Kidney (tissue), 14 donors: ENCODE measurements around the gene SFT2D1. TPM values are rescaled to one million over a fixed set of nuclear protein-coding genes. Genes with fewer than 3 reads are reported as not detected.

ENCODE experiments used
- DNase-seq, 5 donors: peaks; one replicate each; pipeline ENCODE4 v3.0.0-alpha.2; 2013 to 2020
- FAIRE-seq: peaks from 2 replicates; lab custom pipeline; 2012; peaks lifted over from hg19 to GRCh38; lab: Jason Lieb, UNC
- H3K27ac ChIP-seq, 2 donors: one replicate each; pipeline ENCODE4 v1.7.0; 2013; ENCODE audit warnings: low read depth in 2 of 2, low read length in 2 of 2, inconsistent platforms in 1 of 2
- H3K27me3 ChIP-seq: one replicate; pipeline ENCODE4 v1.7.1; 2013; ENCODE audit warnings: low read length, inconsistent platforms; ENCODE audit not compliant: control insufficient read depth, insufficient read depth
- H3K36me3 ChIP-seq, 3 donors: one replicate each; pipeline versions ENCODE4 v1.7.0 to v1.7.1; 2013; ENCODE audit warnings: low read length in 3 of 3, control low read depth in 1 of 3, inconsistent platforms in 1 of 3; ENCODE audit not compliant: insufficient read depth in 3 of 3, control insufficient read depth in 2 of 3
- H3K4me1 ChIP-seq, 3 donors: one replicate each; pipeline versions ENCODE4 v1.7.0 to v1.7.1; 2013; ENCODE audit warnings: low read length in 3 of 3, inconsistent platforms in 1 of 3, low read depth in 1 of 3; ENCODE audit not compliant: control insufficient read depth in 2 of 3, insufficient read depth in 2 of 3
- H3K4me3 ChIP-seq, 3 donors: one replicate each; pipeline versions ENCODE4 v1.7.0 to v1.8.1; 2013; ENCODE audit warnings: low read length in 3 of 3, control low read depth in 1 of 3, inconsistent platforms in 1 of 3
- H3K9ac ChIP-seq, 3 donors: one replicate each; pipeline versions ENCODE4 v1.7.0 to v1.7.1; 2013; ENCODE audit warnings: low read length in 3 of 3, control low read depth in 1 of 3, inconsistent platforms in 1 of 3
- H3K9me3 ChIP-seq, 3 donors: one replicate each; pipeline versions ENCODE4 v1.7.0 to v1.7.1; 2013; ENCODE audit warnings: low read length in 3 of 3, control low read depth in 1 of 3, inconsistent platforms in 1 of 3; ENCODE audit not compliant: control insufficient read depth in 2 of 3, insufficient read depth in 1 of 3
- CTCF ChIP-seq: IDR thresholded peaks from 3 replicates; pipeline ENCODE4 v1.5.1; 2012; ENCODE audit warnings: mild to moderate bottlenecking, moderate library complexity, borderline replicate concordance; ENCODE audit not compliant: insufficient read depth; ENCODE audit errors: extremely low read depth
- intact Hi-C: fragments of 100-400 bp; cut with DNase I; formaldehyde crosslinking; loops from one replicate; pipeline ENCODE4 v1.11.1; 2022
- polyA plus RNA-seq: library from polyadenylated mRNA; stranded (reverse); fragments of 350-450 nt; fragmentation: Illumina TruSeq; extraction: RNeasy Lipid Tissue Mini Kit (QIAGEN cat#74804); gene quantifications from one replicate; pipeline ENCODE4 v1.2.3, GENCODE V29; 2014; ENCODE audit warnings: low read depth, low replicate concordance; ENCODE audit not compliant: insufficient read depth
- total RNA-seq: library from RNA; stranded (reverse); fragmentation: NEBNext Ultra II Directional; extraction: Animal tissue kit (Norgen Biotek cat#: 25700); gene quantifications from one replicate; pipeline ENCODE4 v1.2.1, GENCODE V29; 2021
- donor health status: control.
- donor health status: control.
- donor health status: control.
- donor health status: control.
- donor health status: control.
- donor health status: DM: yes; HTN: yes; CAD: no.
- donor health status: Normal renal cell carcinoma (clear cell type).

SFT2D1 gene
- total and polyA plus RNA-seq, 2 donors from 2014 or later, result 48.3 to 73.2 TPM

- no peak for TF ChIP-seq CTCF
- Histone ChIP-seq H3K36me3 (no peaks in the 10 kb centered on the region), H3K4me3 (no peak overlapping the region), H3K27ac (no peak overlapping the region), H3K9ac (no peak overlapping the region), H3K4me1 (peaks cover 3 to 19% (median 9%) of the 10 kb centered on the region in 3 donors), H3K9me3 (no peaks in the 10 kb centered on the region), H3K27me3 (no peaks in the 10 kb centered on the region)
- DNase-seq (no peak), FAIRE-seq (no peak)
- intact Hi-C loops, result no loop called here
These were observed 1.9 kb upstream of the SFT2D1 start for GRCh38 chr6:166344240-166344639.

- Histone ChIP-seq H3K27me3 (no peaks in the 10 kb centered on the region), H3K4me1 (peaks cover 3 to 24% (median 9%) of the 10 kb centered on the region in 3 donors), H3K9me3 (no peaks in the 10 kb centered on the region), H3K27ac (peak overlapping the region; percentile 91 to 93), H3K4me3 (peak overlapping the region; percentile 81 to 95 (median 84)), H3K9ac (peak overlapping the region; percentile 70 to 96 (median 91)), H3K36me3 (no peaks in the 10 kb centered on the region)
- intact Hi-C loops, result no loop called here
- no peak for FAIRE-seq
- no peak for TF ChIP-seq CTCF
- DNase-seq, result no peak
These were observed 774 bp upstream of the SFT2D1 start for GRCh38 chr6:166343150-166343487.

GRCh38 chr6:166341977-166342348 is 382 bp downstream of the SFT2D1 start:
- no peaks in the 10 kb centered on the region for H3K9me3 ChIP-seq
- FAIRE-seq, result no peak

More at GRCh38 chr6:166341977-166342348, 382 bp downstream of the SFT2D1 start:
- peaks cover 3 to 25% (median 9%) of the 10 kb centered on the region in 3 donors for H3K4me1 ChIP-seq
- peaks cover 0 to 11% (median 2%) of the 10 kb centered on the region in 3 donors for H3K36me3 ChIP-seq
- DNase-seq, result peak in 2 of 5 donors; percentile 45 to 48
- peak overlapping the region; percentile 91 to 93 for H3K27ac ChIP-seq
- no peak for TF ChIP-seq CTCF
- H3K27me3 ChIP-seq, result no peaks in the 10 kb centered on the region
- intact Hi-C loops, result no loop called here
- peak overlapping the region; percentile 81 to 95 (median 84) for H3K4me3 ChIP-seq
- H3K9ac ChIP-seq, result peak overlapping the region; percentile 70 to 96 (median 91)
